ENCODE data around the gene SV2A.
"Not testable (repeated sequence)": the region's sequence is repeated elsewhere in the genome, so short reads cannot be mapped to it uniquely, and the experiment has no call there.

SV2A gene, protein sequence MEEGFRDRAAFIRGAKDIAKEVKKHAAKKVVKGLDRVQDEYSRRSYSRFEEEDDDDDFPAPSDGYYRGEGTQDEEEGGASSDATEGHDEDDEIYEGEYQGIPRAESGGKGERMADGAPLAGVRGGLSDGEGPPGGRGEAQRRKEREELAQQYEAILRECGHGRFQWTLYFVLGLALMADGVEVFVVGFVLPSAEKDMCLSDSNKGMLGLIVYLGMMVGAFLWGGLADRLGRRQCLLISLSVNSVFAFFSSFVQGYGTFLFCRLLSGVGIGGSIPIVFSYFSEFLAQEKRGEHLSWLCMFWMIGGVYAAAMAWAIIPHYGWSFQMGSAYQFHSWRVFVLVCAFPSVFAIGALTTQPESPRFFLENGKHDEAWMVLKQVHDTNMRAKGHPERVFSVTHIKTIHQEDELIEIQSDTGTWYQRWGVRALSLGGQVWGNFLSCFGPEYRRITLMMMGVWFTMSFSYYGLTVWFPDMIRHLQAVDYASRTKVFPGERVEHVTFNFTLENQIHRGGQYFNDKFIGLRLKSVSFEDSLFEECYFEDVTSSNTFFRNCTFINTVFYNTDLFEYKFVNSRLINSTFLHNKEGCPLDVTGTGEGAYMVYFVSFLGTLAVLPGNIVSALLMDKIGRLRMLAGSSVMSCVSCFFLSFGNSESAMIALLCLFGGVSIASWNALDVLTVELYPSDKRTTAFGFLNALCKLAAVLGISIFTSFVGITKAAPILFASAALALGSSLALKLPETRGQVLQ

DNA sequence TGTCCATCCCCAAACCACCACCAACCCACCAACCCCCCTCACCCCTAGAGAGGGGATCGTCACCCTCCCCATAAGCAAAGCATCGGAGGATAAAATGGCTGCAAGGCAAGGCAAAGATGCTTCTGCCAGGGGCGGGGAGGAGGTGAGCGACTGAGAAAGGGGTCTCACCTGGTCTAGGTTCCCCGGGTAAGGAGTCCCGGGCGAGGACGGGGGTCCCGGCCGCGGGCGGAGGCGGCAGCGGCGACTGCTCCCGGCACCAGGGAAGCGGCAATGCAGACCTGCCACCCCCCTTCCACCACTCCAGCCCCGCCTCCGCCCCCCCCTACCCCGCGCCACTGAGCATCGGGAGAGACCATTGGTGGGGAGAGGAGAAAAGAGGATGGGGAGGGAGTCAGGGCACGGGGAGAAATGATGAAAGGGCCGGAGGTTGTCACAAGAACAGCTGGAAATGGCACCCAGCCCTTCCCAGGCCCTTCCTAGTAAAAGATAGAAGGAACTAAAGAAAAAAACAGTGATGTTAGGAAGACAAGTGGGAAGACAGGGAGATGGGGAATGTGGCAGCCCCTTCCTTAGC, at the start of gene SV2A:
TSS of gene SV2A (minus strand) at position 274 of the 574 bp plus-strand sequence. CDS start 4,004 bp downstream, outside the sequence.
- no peak for DNase-seq
- in situ Hi-C loops (cut with MboI; ENCODE audit: low pct_unique_long_range_greater_than_20kb, low sequenced_read_pairs) = no loop called here

DNA sequence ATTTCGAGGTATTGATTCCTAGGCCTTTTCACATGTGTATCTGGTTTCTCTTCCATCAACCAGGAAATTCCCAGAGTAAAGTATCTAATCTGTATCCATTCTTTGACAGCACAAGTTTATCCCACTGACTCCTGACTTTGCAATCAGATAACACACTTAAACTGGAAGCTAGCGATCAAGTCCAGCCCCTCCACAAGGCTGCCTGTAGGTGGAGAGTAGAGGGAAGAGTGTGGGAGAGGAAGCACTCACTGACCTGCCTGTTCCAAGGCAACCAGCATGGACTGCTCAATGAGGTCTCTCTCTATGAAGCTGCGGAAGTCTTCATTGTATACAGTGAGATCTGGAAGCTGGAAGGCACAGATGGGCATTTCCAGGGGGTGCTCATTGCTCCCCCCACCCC, 49.4 kb upstream of the SV2A start:
- no peak for DNase-seq
- in situ Hi-C loops (cut with MboI; ENCODE audit: low pct_unique_long_range_greater_than_20kb, low sequenced_read_pairs) = no loop called here

DNA sequence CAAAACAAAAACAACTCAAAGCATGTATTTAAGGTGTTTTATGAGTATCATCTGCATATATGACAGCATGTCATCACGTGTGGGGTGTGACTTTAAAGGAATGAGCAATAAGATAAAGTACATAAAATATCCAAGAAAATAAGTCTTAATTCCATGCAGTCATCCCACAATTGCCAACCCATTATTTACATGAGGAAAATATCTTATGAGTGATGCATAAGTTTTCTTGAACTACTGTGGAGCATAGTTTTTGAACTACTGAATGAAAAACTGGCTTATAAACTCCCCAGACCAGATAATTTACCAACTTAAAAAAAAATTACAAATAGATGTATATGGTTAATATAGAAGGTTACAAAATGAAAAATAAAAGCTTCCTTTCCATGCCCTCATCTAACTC, 48.8 kb upstream of the SV2A start:
- DNase-seq = no peak
- in situ Hi-C loops (cut with MboI; ENCODE audit: low pct_unique_long_range_greater_than_20kb, low sequenced_read_pairs) = no loop called here

DNA sequence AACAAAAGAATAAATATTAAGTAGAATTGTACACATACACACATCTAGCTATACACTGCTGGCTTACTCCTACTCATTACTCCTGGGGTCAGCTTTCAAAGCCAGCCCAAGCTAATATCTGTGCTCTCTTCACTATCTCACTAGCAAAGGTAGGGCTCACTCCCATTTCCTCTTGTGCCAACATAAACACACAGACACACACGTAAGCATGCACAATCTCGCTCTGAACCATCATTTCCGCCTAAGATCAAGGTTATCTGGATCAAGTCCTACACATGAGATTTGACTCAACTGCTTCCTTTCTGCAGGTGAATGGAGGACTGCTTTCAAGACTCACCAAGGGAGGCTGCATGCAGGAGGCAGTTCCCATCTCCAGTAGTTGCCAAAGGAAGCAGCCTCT, 47.8 kb upstream of the SV2A start:
- in situ Hi-C loops (cut with MboI; ENCODE audit: low pct_unique_long_range_greater_than_20kb, low sequenced_read_pairs) = no loop called here
- no peak for DNase-seq

DNA sequence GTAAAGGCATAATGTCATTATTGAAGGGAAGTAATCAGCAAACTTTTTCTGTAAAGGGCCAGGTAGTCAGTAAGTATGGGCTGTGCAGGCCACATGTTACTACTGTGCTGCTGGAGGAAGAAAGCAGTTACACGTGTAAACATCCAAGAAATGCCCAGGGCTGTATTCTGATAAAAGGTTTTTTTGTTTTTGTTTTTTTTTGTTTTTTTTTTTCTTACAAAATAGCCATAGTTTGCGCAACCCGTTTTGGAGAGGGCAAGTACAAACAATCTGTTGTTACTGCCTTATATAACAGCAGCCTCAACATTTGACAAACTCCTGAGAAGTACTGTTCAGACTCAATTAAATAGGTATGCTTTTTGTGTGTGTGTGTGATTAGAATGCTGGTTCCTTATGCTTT, 45.7 kb upstream of the SV2A start:
- in situ Hi-C loops (cut with MboI; ENCODE audit: low pct_unique_long_range_greater_than_20kb, low sequenced_read_pairs) = no loop called here
- no peak for DNase-seq

DNA sequence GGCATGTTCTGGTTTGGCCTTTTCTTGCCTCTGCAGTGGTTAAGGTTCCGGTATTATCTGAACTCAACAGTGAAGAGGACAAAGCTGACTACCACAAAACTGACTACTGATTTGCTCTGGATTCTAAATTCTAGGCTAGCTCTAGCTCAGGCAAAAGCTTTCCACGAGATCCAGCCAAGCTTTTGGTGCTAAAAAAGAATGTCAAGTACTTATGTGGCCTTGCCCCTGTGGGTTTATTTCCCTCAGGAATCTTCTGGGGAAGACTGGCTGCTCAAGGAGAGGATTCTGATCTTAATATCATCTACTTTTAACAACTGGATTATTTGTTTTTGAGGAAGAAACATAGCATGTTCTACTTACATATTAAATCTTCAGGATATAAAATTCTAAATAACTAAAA, 45.1 kb upstream of the SV2A start:
- no peak for DNase-seq
- in situ Hi-C loops (cut with MboI; ENCODE audit: low pct_unique_long_range_greater_than_20kb, low sequenced_read_pairs) = no loop called here

DNA sequence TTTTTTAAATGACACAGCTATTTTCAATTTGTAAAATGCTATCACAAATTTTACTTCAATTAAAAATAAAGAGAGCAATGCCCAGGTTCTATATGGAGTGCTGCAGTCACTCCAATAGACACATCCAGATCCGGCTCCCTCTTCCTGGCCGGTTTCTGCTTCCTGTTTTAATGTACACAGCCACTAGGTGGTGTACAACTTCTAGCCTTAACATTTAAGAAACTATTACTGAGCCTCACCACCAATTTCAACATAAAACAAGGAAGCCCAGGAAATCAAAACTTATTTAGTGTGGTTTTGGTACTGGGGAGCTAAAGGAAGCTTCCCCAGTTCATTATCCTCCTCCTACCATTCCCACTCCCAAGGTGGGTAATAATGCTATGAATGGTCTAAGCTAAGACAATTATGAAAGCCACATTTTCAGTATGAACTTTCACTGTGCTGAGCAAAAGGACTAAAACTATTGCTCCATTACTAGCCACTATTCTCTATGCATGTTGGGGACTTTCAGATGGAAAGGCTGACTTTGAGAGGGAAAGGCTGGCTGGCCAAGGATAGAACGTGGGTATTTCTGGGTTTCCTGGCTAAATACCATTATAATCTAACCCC, 44.5 kb upstream of the SV2A start:
- in situ Hi-C loops (cut with MboI; ENCODE audit: low pct_unique_long_range_greater_than_20kb, low sequenced_read_pairs) = no loop called here
- peak; percentile 91 for DNase-seq

DNA sequence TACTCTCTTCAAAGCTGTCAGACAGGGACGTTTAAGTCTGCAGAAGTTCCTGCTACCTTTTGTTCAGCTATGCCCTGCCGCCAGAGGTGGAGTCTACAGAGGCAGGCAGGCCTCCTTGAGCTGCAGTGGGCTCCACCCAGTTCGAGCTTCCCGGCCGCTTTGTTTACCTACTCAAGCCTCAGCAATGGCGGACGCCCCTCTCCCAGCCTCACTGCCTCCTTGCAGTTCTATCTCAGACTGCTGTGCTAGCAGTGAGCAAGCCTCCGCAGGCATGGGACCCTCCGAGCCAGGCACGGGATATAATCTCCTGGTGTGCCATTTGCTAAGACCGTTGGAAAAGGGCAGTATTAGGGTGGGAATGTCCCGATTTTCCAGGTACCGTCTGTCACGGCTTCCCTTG, 39.9 kb upstream of the SV2A start:
- in situ Hi-C loops (cut with MboI; ENCODE audit: low pct_unique_long_range_greater_than_20kb, low sequenced_read_pairs); DNase-seq: not testable (repeated sequence)

DNA sequence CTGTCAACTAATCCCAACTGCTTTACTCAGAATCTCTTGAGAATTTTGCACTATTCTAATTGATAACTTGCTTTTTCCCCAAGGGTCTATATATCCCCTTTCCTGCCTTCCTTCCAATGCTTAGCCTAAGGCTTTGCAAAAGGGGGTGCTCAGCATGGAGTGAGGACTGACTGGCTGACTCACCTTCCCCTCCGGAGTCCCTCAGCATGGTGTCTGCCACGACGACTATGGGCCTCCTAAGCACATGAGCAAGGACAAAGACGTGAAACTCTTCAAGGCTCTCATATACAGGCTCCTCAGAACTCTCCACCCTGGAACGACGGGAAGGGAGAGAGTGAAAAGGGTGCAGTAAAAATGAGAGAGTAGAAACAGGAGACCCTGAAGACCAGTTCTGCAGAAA, 32.3 kb upstream of the SV2A start:
- in situ Hi-C loops (cut with MboI; ENCODE audit: low pct_unique_long_range_greater_than_20kb, low sequenced_read_pairs) = no loop called here
- DNase-seq = no peak

DNA sequence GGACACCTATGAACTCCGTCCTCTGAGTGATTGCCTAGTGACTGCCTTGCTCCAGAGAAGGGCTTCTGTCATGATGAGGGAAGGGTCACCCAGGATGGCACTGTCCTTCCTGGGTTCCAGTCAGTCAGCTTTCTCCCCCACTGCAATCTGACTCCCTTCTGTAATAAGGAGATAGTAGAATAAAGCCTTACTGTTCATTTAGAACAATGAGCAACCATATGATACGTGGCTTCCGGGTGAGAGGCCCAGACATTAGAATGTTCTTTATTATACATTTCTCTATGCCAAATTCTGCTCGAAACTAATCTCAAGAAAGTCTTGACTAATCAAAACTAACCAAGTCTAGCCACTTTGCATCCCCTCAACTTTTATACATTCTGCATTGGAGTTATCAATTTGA, 27.6 kb upstream of the SV2A start:
- DNase-seq = no peak
- in situ Hi-C loops (cut with MboI; ENCODE audit: low pct_unique_long_range_greater_than_20kb, low sequenced_read_pairs) = no loop called here

DNA sequence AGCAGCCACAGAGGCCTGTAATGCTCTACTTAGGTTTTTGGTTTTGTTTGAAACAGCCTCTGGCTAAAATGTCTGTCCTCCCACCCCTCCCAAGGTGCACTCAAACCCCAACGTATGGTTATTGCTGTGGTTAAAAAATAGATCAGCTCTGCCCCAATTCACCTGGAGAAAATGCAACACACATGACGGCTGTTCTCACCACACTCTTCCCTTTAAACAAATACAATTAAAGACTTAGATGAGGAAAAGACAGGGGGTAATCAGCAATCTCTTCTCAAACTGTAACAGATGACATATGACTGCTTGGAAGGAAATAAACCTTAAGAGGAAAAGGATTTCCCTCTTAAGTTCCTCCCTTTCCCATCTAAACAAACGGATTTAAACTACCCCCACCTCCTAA, 25.2 kb upstream of the SV2A start:
- in situ Hi-C loops (cut with MboI; ENCODE audit: low pct_unique_long_range_greater_than_20kb, low sequenced_read_pairs) = no loop called here
- no peak for DNase-seq

DNA sequence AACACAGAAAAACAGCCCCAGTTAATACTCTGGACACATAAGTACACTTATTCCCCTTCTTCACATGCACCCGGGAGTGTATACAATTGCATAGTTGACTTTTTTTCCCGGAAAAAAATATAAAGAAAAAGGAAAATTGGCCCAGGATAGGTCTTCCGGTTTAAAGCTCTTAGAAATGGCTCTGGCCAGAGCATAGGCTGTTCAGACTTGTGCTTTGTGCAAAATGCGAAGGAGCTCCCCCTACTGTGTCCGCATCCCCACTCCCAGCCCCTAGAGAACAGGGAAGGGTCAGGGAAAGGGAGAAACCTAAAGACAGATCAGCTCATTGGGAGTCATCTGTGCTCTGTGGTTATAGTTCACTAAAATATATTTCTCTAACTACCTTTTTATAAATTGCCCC, 24.6 kb upstream of the SV2A start:
- DNase-seq = no peak
- in situ Hi-C loops (cut with MboI; ENCODE audit: low pct_unique_long_range_greater_than_20kb, low sequenced_read_pairs) = no loop called here

DNA sequence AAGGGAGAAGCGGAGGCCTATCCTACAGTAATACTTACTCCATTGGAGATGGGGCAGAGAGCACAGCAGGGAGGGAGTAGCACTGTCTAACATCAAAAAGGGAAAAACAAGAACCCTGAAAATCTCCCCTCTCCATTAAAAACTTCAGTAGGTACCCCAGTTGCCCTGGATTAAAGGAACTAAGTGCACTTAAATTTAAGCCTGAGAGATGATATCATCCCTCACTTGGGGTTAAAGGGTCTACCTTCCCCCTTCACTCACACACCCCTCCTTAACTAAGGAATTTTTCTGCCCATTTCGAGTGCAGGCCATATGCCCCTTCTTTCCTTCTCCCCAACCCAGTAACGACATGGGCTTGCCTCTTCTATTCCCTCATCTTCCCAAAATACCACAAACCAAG, 22.8 kb upstream of the SV2A start:
- in situ Hi-C loops (cut with MboI; ENCODE audit: low pct_unique_long_range_greater_than_20kb, low sequenced_read_pairs) = no loop called here
- no peak for DNase-seq

DNA sequence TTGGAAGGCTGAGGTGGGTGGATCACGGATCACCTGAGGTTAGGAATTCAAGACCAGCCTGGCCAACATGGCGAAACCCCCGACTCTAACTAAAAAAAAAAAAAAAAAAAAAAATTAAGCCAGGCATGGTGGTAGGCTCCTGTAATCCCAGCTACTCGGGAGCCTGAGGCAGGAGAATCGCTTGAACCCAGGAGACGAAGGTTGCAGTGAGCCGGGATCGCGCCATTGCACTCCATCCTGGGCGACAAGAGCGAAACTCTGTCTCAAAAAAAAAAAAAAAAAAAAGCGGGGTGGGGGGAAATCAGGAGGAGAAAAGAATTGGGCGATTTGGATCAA, 21.0 kb upstream of the SV2A start:
- in situ Hi-C loops (cut with MboI; ENCODE audit: low pct_unique_long_range_greater_than_20kb, low sequenced_read_pairs); DNase-seq: not testable (repeated sequence)

DNA sequence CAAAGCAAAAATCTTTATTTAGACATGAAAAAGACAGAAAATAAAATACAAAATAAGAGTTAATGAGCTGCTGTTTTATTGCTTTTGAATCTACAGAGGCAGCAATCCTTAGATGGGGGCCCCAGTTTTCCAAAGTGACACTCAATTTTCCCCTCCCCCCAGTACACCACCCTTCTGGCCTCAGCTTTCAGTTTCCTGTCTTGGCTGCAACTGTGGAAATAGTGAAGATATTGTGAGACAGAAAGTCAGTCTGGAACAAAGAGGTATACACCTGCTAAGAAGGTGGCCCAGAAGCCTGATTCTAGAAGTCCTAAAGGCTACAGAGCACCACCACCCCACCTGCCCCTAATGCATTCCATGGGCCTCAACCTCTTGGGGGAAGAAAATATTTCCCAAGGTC, 20.1 kb upstream of the SV2A start:
- DNase-seq = no peak
- in situ Hi-C loops (cut with MboI; ENCODE audit: low pct_unique_long_range_greater_than_20kb, low sequenced_read_pairs) = no loop called here

DNA sequence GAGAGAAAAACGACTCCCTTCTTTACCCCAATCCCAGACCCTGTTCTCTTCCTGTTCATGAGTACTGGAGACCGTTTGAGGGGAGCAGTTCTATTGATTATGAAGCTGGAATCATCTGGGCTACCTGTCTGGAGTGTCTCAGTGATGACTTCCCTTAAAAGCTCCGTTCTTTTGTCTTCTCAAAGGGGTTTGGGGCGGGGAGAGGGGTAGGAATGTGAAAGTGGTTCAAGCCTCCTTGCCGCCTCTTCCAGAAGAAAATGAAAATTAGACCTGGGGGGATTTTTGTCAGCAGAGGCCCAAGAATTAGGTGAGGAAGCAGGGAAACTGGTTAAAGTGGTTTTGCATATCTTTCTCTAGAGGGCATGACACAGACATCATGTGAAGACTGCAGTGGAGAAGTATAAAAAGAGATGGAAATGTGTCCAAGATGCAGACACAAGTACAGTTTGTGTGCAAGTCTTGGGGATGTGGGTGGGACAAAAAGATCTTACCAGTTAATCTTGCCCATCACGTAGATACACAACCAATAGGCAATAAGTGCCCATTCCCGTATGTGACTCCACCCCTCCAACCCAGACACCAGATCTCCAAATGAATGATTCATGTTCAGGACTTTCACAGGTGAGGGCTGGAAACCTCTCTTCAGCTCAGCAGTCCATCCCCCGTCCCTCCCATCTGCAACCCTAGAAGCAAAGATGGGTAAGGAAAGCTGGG, 19.5 kb upstream of the SV2A start:
- in situ Hi-C loops (cut with MboI; ENCODE audit: low pct_unique_long_range_greater_than_20kb, low sequenced_read_pairs) = no loop called here
- no peak for DNase-seq

DNA sequence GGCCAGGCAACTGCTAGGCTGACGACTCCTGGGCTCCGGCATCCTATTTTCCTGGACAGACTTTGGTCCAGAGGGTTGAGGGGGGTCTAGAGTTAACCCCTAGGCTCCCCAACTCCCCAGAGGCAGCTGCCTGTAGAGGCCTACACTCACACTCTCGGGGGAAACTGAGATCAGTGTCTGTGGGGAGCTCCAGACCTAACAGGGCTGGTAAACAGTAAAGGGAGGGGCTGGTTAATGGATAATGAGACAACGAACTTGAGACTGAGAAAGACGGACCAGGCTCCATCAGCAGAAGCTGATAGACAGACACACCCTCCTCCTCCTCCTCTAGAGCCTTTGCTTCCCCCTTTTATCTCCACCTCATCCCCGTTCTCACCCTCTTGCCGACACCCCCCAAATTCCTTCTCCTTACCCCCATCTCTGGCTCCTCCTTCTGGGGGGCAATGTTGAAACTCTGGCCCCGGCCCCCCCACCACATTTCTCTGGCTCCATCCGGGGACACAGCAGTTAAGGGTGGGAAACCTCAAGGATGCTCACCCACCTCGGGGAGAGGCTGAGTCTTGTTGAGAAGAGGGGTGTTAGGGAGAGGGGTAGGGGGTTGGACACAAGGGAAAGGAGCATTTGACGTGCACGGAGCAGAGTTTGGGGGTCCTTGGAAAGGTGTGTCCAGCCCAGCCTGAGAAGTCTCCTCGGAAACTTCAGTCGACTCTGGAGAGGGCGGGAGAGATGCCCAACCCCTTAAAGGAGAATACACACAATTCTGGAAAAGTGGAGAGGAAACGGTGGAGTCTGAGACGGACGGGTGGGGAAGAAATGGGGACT, 18.7 kb upstream of the SV2A start, which contains the start of gene MTMR11:
TSS of gene MTMR11 (minus strand) at position 710 of the 822 bp plus-strand sequence. CDS start at position 478, 232 bp downstream.
- in situ Hi-C loops (cut with MboI; ENCODE audit: low pct_unique_long_range_greater_than_20kb, low sequenced_read_pairs) = no loop called here

DNA sequence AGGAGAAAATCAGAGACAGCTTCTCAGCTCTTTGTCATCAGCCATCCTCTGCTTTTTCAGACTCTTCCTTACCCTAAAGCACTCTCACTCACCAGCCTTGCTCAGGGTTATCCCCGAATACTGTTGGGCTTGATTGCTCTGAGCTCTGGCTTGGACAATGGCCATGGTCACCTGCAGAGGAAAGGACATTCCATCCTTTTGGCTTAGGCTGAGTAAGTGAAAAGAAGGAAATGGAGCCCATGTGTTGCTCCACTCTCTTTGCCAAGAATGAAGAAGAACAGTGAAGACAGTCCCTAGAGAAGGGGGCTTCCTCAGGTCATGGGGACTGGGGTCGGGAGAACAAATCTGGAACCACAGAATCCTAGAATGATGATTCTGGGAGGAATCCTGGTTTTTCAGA, 16.7 kb upstream of the SV2A start:
- DNase-seq = no peak
- in situ Hi-C loops (cut with MboI; ENCODE audit: low pct_unique_long_range_greater_than_20kb, low sequenced_read_pairs) = no loop called here

More for the DNA sequence above, 18.7 kb upstream of the SV2A start, which contains the start of gene MTMR11:
- DNase-seq = no peak

Data from KBM-7 (cell line).